HG03432 (cell line): ENCODE results near the gene SPAG9.

Experiments
- ATAC-seq: cut with Tn5 transposase; IDR thresholded peaks from one replicate; pipeline ENCODE4 v1.9.1; 2021; ENCODE audit warnings: mild to moderate bottlenecking, moderate library complexity; ENCODE audit not compliant: unreplicated experiment

The SPAG9 gene

GRCh38 chr17:50955667-50956120 is 165.0 kb downstream of the SPAG9 start:
- ATAC-seq: no peak

GRCh38 chr17:50955160-50955559 is 165.5 kb downstream of the SPAG9 start:
- ATAC-seq: no peak

GRCh38 chr17:50954641-50955121 is 166.0 kb downstream of the SPAG9 start:
- no peak for ATAC-seq

GRCh38 chr17:50953831-50954601 is 166.7 kb downstream of the SPAG9 start:
- ATAC-seq: no peak

- ATAC-seq: no peak
These were observed 167.2 kb downstream of the SPAG9 start for GRCh38 chr17:50953518-50953830.

- no peak for ATAC-seq
These were observed 167.8 kb downstream of the SPAG9 start for GRCh38 chr17:50952889-50953288.

GRCh38 chr17:50952013-50952412 is 168.7 kb downstream of the SPAG9 start:
- no peak for ATAC-seq

- peak; percentile 61 for ATAC-seq
These were observed 170.4 kb downstream of the SPAG9 start for GRCh38 chr17:50949989-50950877.

GRCh38 chr17:50949128-50949988 is 171.3 kb downstream of the SPAG9 start:
- no peak for ATAC-seq

- no peak for ATAC-seq
These were observed 172.0 kb downstream of the SPAG9 start for GRCh38 chr17:50948711-50949110.

GRCh38 chr17:50947782-50948543 is 172.7 kb downstream of the SPAG9 start:
- no peak for ATAC-seq

- no peak for ATAC-seq
These were observed 173.5 kb downstream of the SPAG9 start for GRCh38 chr17:50946891-50947781.

GRCh38 chr17:50946223-50946890 is 174.3 kb downstream of the SPAG9 start:
- no peak for ATAC-seq

- no peak for ATAC-seq
These were observed 174.9 kb downstream of the SPAG9 start for GRCh38 chr17:50945779-50946222.

GRCh38 chr17:50944902-50945720 is 175.6 kb downstream of the SPAG9 start:
- ATAC-seq: no peak

GRCh38 chr17:50944054-50944901 is 176.4 kb downstream of the SPAG9 start:
- ATAC-seq: peak; percentile 58

- no peak for ATAC-seq
These were observed 177.1 kb downstream of the SPAG9 start for GRCh38 chr17:50943575-50943933.
